NCI-H2107 treated with DMSO at 0.1 percent for 48 hours (cell line): ENCODE results near the gene PDCL2.

ENCODE experiments used
- DNase-seq: peaks from one replicate; lab custom pipeline; 2025; ENCODE audit not compliant: unreplicated experiment; lab: John Stamatoyannopoulos, UW

The PDCL2 gene

GRCh38 chr4:55540271-55540670, 51.8 kb downstream of the PDCL2 start:
- no peak for DNase-seq

- no peak for DNase-seq
These were observed 52.4 kb downstream of the PDCL2 start for GRCh38 chr4:55539658-55540057.

- DNase-seq: no peak
These were observed 53.5 kb downstream of the PDCL2 start for GRCh38 chr4:55538531-55538930.

DNA sequence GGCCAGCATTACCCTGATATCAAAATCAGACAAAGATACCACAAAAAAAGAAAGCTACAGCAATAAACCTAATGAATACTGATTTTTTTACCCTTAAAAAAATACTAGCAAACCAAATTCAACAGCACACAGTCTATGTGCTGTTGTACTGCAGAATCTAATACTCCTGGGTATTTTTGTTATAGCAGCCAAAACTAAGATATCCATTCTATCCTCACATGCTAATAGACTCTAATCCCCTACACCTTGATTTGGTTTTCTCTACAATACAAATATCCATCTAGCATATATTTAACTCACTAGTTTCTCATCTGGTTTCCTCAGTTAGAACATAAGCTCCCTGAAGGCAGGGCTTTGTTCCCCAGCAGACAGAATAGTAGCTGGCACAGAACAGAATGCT, 57.7 kb downstream of the PDCL2 start:
- no peak for DNase-seq

DNA sequence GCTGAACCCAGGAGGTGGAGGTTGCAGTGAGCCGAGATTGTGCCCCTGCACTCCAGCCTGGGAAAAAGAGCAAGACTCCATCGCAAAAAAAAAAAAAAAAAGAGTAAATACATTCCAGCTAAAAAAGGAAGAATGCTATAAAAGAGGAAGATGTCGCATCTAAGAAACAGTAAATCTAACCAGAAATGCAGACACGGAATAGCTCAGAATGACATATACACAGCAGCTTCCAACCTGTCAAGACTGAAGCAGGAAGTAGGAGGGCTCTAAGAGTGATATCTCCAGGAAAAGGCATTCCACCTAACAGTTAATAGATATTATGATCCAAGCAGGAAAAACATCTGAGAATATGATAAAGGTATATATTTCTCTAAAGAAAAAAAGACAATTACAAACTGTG, 61.4 kb downstream of the PDCL2 start:
- no peak for DNase-seq

DNA sequence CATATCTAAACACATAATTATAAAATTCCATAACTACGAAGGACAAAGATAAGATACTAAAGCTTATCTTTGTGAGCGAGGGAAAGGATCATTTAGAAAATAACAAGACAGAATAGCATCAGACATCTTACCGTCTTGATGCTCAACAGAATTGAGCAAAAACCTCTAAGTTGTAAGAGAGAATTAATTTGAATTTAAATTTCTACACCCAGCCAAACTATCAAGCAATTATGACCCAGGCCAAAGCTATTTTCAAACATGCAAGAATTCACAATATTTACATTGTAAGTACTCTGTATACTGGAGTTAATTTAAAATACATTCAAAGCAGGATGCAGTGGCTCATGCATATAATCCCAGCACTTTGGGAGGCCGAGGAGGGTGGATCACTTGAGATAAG, 61.9 kb downstream of the PDCL2 start:
- no peak for DNase-seq

GRCh38 chr4:55528491-55528890, 63.6 kb downstream of the PDCL2 start:
- no peak for DNase-seq

- no peak for DNase-seq
These were observed 67.0 kb downstream of the PDCL2 start for GRCh38 chr4:55524844-55525571.

GRCh38 chr4:55518442-55518841, 73.6 kb downstream of the PDCL2 start:
- no peak for DNase-seq

- no peak for DNase-seq
These were observed 74.4 kb downstream of the PDCL2 start for GRCh38 chr4:55517526-55518229.

DNA sequence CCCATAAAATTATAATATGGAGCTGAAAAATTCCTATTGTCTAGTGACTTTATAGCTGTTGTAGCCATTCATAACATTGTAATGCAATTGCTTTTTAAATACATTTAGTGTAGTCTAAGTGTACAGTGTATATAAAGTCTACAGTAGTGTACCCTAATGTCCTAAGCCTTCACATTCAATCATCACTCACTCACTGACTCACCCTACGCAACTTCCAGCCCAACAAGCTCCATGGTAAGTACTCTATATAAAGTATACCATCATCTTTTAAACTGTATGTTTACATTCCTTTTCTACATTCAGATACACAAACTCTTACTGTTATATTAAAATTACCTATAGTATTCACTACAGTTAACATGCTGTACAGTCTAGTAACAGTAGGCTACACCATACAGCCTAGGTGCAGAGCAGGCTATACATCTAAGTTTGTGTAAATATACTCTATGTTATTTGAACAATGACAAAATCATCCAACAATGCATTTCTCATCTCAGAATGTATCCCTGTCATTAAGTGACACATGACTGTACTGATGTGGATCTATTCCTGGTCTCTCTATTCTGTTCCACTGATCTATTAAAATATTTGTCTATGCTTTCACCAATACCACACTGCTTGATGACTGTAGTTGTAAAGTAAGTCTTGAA, 79.0 kb downstream of the PDCL2 start:
- no peak for DNase-seq

- DNase-seq: no peak
These were observed 80.0 kb downstream of the PDCL2 start for GRCh38 chr4:55512077-55512476.

DNA sequence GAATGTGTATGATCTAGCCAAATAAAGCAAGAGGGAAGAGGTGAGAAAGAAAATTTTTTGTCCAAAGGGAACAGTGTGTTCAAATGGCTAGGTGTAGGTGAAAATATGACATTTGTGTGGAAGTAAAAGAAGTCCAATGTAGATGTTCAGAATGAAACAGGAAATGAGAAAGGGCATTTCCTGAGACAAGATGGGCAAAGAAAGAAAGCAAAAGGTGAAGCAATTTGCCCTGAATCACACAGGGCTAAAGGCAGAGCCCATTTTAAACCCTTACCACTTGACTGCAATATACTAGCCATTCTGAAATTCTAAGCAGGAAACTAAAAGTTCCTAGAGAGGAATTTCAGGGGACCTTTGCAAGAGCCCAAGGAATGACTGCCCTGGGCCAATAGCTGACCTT, 81.4 kb downstream of the PDCL2 start:
- no peak for DNase-seq

DNA sequence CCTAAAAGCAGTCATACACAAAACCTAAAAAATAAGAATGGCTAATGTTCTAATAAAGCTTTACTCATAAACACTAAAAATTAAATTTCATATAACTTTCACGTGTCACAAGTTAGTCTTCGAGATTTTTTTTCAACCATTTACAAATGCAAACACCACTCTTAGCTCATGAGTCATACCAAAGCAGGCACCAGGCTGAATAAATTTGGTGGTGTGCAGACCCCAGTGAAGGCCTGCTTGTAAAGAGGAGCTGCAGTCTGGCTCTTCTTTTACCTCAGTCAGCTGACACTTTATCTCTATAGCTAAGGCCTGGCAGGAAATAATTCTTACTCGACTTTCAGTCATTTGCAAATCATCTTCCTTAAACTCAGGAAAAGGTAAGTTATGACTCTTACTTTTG, 82.8 kb downstream of the PDCL2 start:
- DNase-seq: no peak

DNA sequence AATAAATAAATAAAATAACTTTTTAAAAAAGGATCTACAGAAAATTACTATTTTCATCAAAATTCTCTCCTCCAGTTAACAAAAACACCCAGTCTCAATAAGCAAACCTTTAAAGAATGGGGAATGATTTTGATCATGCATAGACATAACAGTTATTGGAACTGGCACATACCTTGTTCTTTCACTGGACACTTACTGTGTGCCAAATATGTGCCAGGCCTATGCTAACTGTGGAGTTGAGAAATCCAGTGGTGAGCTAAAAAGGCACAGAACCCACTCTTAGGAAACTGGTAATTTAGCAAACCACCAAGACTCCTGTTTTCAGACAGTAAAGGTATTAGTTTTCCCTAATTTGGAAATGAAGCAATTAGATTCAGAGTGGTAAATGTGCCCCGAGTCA, 84.4 kb downstream of the PDCL2 start:
- no peak for DNase-seq
